Raji (cell line): Measurements from ENCODE around the gene CDH23.

ENCODE experiments used
- POLR2A ChIP-seq: IDR thresholded peaks from 2 replicates; pipeline ENCODE4 v1.6.1; 2011; ENCODE audit warnings: low read depth, low read length, control low read depth; ENCODE audit not compliant: insufficient read depth

Gene CDH23

DNA sequence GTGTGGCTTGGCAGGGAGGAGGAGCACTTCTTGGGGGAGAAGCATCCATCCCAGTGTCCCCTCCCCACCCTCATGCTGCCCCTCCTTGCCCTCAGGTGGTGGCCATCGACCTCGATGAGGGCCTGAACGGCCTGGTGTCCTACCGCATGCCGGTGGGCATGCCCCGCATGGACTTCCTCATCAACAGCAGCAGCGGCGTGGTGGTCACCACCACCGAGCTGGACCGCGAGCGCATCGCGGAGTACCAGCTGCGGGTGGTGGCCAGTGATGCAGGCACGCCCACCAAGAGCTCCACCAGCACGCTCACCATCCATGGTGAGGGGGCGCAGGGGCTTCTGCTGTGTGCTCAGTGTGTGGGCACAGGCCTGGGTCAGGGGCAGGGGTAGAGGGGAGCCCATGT, 308.1 kb downstream of the CDH23 start:
- TF ChIP-seq POLR2A: no peak

DNA sequence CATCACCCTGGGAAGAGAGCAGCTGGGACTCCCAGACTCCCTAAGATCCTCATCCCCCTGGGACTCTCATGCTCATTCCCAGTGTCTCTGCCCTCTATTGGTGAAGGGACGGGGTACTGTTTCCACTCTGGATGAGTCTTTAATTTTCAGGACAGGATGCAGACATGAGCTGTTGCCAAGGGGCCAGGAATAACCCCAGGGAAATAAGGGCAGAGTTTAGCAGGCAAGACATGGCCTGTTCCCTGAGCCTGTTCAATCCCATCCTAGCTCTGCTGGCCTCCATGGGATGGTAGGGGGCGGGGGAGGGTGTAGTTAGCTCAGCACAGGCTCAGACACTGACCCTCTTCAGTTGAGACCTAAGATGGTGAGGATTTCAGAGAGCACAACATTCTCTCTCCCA, 308.9 kb downstream of the CDH23 start:
- no peak for TF ChIP-seq POLR2A

DNA sequence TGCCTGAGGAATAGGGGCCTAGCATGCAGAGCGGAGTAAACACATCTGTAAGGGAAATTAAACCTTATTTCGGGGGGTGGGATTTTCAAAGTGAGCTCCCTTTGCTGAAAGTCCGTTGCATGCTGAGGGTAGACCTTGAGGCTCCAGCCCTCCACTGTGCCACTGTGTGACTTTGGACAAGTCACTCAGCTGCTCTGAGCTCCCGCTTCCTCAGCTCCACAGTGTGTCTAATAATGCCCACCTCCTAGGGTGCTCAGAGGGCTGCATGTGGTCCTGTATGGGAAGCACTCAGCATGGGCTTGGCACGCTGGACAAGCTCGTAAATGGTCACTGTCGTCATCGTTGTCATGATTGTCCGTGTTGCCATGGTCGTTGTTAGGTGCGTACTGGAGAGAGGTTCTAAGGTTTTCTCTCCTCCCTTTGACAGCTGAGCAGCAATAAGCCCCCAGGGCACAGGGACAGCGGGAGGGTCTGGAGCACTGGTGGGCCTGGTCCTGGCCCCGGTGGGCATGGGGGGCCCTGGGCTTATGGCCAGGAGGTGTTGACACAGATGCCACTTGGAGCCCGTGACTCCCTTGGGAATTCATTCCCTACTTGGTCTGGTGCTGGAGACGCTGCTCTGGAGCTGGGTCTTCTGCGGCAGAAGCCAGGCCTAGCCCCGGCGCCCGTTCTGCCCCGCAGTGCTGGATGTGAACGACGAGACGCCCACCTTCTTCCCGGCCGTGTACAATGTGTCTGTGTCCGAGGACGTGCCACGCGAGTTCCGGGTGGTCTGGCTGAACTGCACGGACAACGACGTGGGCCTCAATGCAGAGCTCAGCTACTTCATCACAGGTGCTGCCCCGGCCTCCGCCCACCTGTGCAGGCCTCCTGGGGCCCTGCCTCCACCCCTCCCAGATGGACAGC, 309.7 kb downstream of the CDH23 start:
- no peak for TF ChIP-seq POLR2A

DNA sequence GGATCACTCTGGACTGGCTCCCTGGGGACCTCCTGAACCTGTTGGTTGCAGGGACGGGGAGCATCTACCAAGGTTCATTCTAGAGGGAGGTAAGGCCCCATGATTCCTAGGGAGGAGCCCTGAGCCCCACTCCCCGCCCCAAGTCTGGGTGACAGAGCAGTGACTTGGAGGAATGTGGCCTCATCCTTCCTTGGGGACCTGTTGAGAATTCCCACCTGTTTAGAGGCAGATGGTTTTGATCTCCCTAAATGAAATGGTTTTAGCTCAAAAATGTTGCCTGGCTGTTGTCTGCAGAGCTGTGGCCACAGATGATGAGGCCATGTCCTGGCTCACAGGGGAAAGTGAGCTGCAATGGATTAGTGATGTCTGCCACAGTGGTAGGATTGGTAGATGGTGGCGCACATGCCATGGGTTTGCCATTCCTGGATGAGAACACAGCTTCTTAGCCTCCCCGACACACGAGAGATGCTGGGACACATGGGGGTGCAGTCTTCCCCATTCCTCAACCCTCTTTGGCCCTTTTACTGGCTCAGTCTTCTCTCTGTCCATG, 310.6 kb downstream of the CDH23 start:
- no peak for TF ChIP-seq POLR2A

DNA sequence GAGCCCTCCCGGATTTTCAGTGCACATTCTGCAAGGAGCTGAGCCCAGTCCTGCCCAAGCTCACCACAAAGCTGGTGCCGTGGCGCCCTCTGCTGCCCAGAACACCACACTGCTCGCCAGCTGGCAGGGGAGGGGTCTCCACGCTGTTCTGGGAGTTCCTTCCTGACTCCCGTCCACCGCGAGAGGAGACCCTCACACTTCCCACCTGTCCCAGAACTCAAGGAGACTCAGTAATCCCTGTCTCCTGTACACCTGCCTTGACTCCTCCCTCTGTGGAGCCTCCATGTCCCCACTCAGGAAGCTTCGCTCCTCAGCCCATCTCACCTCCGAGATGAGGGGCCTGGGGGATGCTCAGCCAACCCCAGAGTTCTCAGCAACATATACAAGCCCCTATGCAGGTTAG, 311.6 kb downstream of the CDH23 start:
- no peak for TF ChIP-seq POLR2A

DNA sequence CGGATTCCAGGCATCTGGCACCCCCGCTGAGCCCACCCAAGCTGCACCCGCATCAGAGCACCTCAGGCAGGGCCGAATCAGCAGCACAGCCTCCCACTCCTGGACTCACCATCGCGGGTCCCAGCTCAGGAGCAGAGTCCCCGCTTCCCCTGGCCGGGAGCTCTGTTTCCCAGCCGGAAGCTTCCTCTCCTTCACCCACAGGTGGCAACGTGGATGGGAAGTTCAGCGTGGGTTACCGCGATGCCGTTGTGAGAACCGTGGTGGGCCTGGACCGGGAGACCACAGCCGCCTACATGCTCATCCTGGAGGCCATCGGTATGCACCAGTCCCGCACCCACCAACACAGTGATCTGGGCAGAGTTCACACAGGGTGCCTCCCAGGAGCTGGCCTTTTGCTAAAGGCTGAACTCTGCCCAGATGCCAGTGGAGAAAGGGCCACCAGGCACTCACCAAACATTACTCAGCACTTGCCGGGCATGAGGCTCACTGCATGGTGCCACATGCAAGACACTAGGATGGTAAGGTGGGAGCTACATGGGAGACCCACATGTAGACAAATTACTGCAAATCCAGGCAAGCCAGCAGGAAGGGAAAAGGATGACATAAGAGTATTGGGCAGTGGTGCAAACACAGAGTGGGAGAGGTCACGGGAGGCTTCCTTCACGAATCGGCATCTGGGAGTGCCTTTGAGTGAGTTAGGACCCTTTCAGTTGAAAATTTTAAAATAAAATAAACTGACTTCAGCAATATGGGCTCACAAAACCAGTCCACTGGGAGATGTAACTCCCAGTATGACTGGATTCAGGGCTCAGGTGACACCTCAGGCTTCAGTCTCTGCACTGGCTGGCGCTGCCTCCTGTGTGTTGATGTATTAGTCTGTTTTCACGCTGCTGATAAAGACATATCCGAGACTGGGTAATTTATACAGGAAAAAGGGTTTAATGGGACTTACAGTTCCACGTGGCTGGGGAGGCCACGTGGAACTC, 312.5 kb downstream of the CDH23 start:
- no peak for TF ChIP-seq POLR2A

DNA sequence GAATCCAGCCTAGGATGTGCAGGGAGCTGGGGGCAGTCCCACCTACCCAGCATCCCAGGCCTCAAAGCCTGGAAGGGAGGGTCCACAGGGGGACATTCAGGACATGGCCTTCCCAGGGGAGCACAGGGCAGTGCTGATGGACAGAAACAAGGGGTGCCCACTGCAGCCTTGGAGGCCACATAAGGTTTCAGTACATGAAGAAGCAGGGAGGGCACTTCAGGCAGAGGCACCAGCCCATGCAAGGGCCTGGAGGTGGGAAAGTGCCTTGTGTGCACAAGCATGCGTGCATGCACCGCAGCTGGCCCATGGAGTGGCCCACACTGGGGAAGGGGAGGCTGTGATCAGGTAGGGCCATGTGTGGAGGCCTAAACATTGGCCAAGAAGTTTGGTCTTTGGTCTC, 313.8 kb downstream of the CDH23 start:
- TF ChIP-seq POLR2A: no peak

DNA sequence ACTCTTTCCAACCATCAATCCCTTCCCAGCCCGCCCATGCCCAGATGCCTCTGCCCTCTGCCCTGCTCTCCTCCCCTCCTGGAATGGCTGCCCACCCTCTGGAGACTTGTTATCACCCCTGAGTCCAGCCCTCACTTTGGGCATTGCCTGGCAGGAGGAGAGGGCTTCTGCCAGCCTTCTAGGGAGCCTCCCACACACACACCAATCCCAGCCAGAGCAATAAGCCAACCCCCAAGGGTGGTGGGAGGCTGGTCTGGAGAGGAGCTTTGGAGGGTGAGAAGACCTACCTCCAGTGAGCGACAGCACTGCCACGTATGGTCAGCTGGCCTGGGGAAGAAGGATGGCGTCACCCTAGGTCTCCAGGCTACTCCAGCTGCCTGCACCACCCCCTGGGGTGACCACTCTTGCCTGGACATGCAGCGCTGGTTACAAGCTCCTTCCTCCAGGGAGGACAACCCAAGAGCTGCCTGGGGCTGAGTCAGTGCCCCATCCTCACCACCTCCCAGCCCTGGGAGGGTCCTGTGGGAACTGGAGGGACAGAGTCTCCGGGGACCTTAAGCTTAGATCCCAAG, 314.4 kb downstream of the CDH23 start:
- TF ChIP-seq POLR2A: no peak

DNA sequence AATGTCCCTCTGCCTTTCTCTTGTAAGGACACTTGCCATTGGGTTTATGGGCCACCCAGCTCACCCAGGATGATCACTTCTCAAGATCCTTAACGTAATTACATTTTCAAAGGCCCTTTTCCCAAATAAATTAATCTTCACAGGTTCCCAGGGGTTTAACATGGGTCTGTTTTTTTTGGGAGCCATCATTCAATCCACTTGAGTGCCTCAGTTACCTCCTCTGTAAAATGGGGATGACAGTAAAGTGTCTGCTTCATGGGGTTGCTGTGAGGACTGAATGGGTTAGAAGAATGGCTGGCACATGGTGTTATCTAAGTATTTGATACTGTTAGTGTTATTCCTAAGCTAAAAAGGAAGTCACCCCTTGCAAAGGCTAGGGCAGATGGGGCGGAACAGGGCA, 315.4 kb downstream of the CDH23 start:
- no peak for TF ChIP-seq POLR2A

DNA sequence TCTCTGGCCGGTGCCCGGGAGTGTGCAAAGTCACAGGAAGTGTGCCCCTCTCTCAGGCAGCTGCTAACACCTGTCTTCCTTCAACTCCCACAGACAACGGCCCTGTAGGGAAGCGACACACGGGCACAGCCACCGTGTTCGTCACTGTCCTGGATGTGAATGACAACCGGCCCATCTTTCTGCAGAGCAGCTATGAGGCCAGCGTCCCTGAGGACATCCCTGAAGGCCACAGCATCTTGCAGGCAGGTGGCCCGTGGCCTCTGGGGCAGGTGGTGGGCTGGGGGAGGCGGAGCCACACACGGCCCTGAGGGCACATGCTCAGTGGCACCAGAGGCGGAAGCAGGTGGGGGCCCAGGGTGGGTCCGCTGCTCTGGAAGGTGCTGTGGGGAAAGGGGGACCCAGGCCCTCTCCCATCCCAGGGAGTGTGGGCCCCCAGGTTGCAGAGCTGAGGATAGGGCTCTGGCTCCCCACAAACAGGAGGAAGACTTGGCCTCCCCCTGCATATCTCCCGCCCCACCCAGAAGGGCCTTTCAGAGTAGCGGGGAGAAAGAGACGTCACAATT, 315.9 kb downstream of the CDH23 start:
- TF ChIP-seq POLR2A: no peak

DNA sequence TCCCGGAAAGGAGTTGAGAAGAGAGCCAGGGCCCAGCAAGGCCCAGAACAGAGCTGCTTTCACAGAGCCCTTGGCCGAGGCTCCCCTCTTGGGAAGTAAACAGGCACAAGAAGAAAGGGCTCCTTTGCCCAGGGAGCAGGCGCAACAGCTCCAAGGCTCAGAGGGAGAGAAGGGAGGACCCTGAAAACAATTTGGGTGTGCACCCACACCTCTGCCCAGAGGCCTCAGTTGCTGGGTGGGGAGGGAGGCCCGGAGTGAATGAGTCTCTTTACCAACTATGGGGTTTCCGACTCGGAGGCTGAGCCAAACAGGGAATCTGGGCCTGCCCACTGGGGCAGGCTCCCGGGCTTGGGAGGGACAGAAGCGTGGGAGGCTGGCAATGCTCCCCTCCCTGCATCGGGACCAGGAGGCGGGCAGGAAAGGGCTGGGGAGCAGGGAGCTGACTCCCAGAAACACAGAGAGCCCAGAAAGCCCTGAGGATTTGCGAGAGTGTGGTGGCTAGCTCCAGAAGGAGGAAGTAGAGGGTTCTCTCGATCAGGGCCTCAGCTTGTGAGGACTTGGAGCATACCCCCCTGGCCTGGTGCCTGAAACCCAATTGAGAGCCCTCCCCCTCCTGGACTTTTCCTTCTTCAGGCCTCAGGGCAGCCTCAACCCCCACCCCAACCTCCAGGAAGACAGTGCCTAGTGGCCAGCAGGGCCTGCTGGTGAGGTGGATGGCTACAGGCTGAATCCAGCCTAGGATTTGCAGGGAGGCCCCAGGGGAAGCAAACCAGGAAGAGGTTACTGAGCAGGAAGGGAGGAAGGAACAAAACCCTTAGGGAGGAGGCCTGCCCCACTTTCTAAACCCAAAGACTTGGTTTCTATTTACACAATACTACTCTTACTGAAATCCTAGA, 316.7 kb downstream of the CDH23 start:
- TF ChIP-seq POLR2A: no peak

DNA sequence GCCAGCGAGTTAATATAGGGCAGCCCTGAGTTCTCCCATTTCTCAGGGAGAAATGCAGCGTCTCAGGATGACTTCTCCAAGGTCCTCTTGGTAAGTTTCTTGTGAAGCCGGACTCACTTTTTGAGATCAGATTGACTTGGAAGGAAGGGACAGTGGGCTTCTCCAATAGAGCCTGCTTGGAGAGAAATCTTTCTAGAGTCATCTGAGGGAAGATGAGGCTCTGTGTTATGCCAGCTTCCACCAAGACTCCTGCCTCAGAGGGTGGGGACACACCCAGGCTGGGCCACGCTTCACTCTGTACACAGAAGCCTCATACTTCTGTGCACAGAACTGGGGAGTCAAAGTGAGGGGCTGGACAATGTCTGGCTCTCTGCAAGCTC, 317.3 kb downstream of the CDH23 start:
- TF ChIP-seq POLR2A: no peak

DNA sequence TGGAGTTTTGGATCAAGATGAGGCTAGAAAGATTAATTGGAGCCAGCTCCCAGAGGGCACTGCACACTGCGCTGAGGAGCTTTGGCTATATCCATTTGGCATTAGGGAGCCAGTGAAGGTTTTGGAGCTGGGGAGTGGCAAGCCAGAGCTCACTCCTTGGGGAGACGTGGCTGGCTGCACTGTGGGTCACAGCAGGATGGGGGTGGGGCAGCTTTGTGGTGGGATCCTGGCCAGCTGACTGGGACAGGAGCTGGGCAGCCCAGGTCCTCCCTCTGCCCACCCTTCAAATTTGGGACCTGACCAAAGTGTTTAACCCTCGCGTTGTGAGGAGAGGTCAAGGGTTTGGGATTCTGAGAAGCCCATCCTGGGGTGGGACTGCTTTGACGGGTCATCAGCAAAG, 317.9 kb downstream of the CDH23 start:
- TF ChIP-seq POLR2A: no peak

DNA sequence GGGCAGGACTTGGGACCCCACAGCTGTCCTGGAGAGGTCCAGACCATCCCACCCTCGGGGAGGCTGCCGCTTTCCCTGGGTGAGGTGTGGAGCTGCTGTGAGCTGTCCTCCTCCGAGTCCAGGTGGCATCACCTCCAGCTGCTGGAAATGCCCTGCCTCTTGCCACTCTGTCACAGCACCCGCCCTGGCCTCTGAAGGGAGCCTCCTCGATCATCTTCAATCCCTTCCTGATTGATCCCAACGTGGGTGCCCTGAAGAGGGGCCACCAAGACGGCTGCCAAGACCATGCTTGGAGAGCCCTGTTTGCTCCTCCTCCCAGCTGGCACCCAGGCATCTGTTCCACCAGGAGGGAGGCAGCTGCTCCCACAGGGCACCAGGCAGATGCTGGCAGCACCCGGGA, 318.3 kb downstream of the CDH23 start:
- TF ChIP-seq POLR2A: no peak
